GM23248 (cell line): Measurements from ENCODE around the gene JOSD2.

Experiments
- EZH2 ChIP-seq: fragments of 200-600 bp; sonication (generic); IDR thresholded peaks from 2 replicates; pipeline ENCODE4 v1.6.1; 2018; ENCODE audit warnings: antibody characterized with exemption, mild to moderate bottlenecking; ENCODE audit not compliant: insufficient read depth, poor library complexity, severe bottlenecking
- EZH2phosphoT487 ChIP-seq: fragments of 200-600 bp; sonication (generic); IDR thresholded peaks from 2 replicates; pipeline ENCODE4 v1.6.1; 2018; ENCODE audit warnings: antibody characterized with exemption, moderate library complexity, mild to moderate bottlenecking, low read depth; ENCODE audit not compliant: insufficient read depth

DNA sequence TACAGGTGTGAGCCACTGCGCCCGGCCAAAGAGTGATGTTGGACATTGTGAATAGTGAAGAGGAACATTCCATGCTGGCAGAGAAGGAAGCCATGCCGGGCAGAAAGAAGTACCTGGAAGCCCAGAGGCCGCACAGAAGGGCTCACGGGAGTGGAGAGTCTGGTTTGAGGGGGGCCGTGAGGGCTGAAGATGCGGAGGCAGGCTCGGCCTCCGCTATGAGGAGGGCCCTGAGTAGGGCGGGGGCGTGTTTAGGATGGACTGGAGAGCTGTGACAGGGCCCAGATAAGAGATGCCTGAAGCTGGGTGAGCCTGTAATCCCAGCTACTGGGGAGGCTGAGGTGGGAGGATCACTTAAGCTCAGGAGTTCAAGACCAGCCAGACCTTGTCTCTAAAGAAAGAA, 1.6 kb downstream of the JOSD2 start:
- TF ChIP-seq EZH2 (no peak), EZH2phosphoT487 (no peak)
